ENCODE measurements around the gene SNRPB2. TPM values are rescaled to one million over a fixed set of nuclear protein-coding genes. Genes with fewer than 3 reads are reported as not detected.

SNRPB2 gene
- total RNA-seq = 54.7 and 63.9 TPM in 2 replicates

DNA sequence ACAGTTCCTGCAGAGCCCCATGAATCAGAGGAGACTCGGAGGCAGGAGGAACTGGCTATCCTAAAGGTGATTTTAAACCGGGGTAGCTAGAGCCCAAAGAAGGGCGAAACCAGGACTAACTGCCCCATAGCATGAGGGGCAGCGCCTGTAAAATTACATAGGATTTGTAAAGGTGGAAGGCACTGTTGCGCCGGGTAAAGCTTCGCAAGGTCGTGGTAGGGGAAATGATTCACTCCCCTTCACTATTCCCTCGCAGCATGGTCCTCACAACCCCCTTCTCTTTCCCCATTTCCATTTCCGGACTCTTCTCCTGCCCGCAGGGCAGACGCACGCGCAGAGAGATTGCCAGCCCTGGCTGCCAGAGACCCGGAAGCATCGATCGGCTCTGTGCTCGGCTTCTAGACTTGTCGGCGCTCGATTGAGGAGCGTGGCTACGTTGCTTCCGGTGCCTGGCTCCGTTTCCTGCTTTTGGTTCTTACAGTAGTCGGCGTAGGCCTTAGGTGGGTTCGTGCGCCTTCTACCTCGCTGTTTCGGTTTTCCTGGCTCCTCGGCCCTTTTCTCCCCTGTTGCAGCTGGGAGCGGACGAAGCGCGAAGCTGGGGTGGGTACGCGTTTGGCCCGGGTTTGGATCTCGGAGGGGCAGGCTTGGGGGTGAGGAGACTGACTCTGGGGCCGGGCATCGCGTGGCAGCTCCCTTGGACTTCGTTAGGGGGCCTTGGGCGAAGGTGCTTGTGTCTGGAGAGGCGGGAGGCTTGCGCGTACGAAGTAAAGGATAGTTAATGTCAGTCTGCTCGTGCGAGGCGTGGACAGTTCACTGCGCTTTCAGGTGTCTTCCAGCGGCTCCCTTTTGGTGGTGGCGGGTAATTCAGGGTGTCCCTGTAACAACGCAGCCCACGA is at the start of gene SNRPB2:
TSS of gene SNRPB2 (plus strand) at position 462 of the 896 bp plus-strand sequence. CDS start 1,677 bp downstream, outside the sequence.

DNA sequence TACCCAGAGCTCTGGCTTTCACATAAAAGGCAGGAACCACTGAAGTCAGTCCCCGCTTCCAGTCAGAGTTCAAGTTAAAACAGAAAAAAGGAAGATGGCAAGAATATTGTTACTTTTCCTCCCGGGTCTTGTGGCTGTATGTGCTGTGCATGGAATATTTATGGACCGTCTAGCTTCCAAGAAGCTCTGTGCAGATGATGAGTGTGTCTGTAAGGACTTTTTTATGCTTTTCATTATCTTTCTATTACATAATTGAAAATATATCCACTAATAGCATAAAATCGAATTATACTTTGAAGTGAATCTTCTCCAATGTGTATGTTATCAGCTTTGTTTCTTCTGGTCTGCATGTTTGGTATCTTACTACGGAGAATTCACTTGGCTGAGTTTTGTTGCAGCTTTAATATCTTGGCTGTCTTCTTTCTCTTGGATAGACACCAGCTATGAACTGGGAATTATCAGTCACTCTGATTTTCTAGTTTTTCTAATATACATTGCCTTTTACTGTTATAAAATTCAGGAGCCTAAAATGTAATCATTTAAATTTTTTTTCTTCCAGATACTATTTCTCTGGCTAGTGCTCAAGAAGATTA is 18.6 kb downstream of the SNRPB2 start, which contains the start of gene OTOR:
TSS of gene OTOR (plus strand) at position 51 of the 593 bp plus-strand sequence. CDS start at position 95, 44 bp downstream.

Other genes with a start within 250 kb of the SNRPB2 start
- 2.9 and 11.0 TPM in 2 replicates for gene KIF16B, start 156.6 kb upstream of the SNRPB2 start, total RNA-seq
- not detected in 2 replicates for gene OTOR, start 18.3 kb downstream of the SNRPB2 start, total RNA-seq